Astrocyte of the spinal cord (primary cell): ENCODE data around the gene SMYD3.
A peak's percentile ranks its signal among the peaks of the same experiment; 100 is the strongest.

Experiments
- DNase-seq: peaks from one replicate; pipeline ENCODE4 v3.0.0; 2011; ENCODE audit warnings: low read depth, low spot score
- H3K4me3 ChIP-seq: 2 replicates; pipeline ENCODE4 v1.5.1; 2011; ENCODE audit warnings: low read depth, mild to moderate bottlenecking, low read length, moderate library complexity
- CTCF ChIP-seq: IDR thresholded peaks from 2 replicates; pipeline ENCODE4 v1.5.1; 2012; ENCODE audit warnings: low read depth, mild to moderate bottlenecking, low read length, inconsistent platforms
- in situ Hi-C: cut with HindIII; loops from 2 replicates; pipeline ENCODE4 v1.10.0; 2017; ENCODE audit warnings: low sequenced_read_pairs

SMYD3 gene

GRCh38 chr1:245752561-245752960 is 754.5 kb downstream of the SMYD3 start:
- no peak overlapping the region for H3K4me3 ChIP-seq
- no peak for DNase-seq
- in situ Hi-C loops, result no loop called here
- TF ChIP-seq CTCF, result no peak

- in situ Hi-C loops, result no loop called here
- no peak overlapping the region for H3K4me3 ChIP-seq
- DNase-seq, result peak; percentile 59
- TF ChIP-seq CTCF, result no peak
Observed at GRCh38 chr1:245751726-245752470, 755.2 kb downstream of the SMYD3 start.

- no peak overlapping the region for H3K4me3 ChIP-seq
- in situ Hi-C loops, result no loop called here
- DNase-seq, result peak; percentile 84
- no peak for TF ChIP-seq CTCF
Observed at GRCh38 chr1:245751116-245751515, 756.0 kb downstream of the SMYD3 start.

GRCh38 chr1:245750261-245750660 is 756.8 kb downstream of the SMYD3 start:
- no peak for DNase-seq
- no peak for TF ChIP-seq CTCF
- in situ Hi-C loops, result no loop called here
- H3K4me3 ChIP-seq, result no peak overlapping the region

- no peak for DNase-seq
- no peak overlapping the region for H3K4me3 ChIP-seq
- no peak for TF ChIP-seq CTCF
- in situ Hi-C loops, result no loop called here
Observed at GRCh38 chr1:245749053-245749452, 758.0 kb downstream of the SMYD3 start.

GRCh38 chr1:245748646-245749045 is 758.4 kb downstream of the SMYD3 start:
- in situ Hi-C loops, result no loop called here
- TF ChIP-seq CTCF, result no peak
- no peak for DNase-seq
- no peak overlapping the region for H3K4me3 ChIP-seq

- in situ Hi-C loops, result no loop called here
- DNase-seq, result no peak
- TF ChIP-seq CTCF, result no peak
Observed at GRCh38 chr1:245748240-245748639, 758.8 kb downstream of the SMYD3 start.

More at GRCh38 chr1:245748240-245748639, 758.8 kb downstream of the SMYD3 start:
- no peak overlapping the region for H3K4me3 ChIP-seq
